GM12891 (cell line): ENCODE measurements around the gene HOXD11.

Source experiments
- DNase-seq: peaks from one replicate; pipeline ENCODE4 v3.0.0; 2011; ENCODE audit warnings: low spot score; ENCODE audit not compliant: insufficient read length
- FAIRE-seq: peaks from 2 replicates; lab custom pipeline; 2011; peaks lifted over from hg19 to GRCh38; lab: Jason Lieb, UNC
- PAX5 ChIP-seq: IDR thresholded peaks from 2 replicates; pipeline ENCODE4 v1.6.1; 2011; ENCODE audit warnings: low read length, moderate library complexity, mild to moderate bottlenecking; ENCODE audit not compliant: insufficient read depth, severe bottlenecking
- POLR2A ChIP-seq: IDR thresholded peaks from 2 replicates; pipeline ENCODE4 v1.6.1; 2011; ENCODE audit warnings: low read depth, low read length, control low read depth
- POLR2AphosphoS5 ChIP-seq: IDR thresholded peaks from 2 replicates; pipeline ENCODE4 v1.6.1; 2011; ENCODE audit warnings: low read depth, low read length, control low read depth
- POU2F2 ChIP-seq: IDR thresholded peaks from 2 replicates; pipeline ENCODE4 v1.6.1; 2011; ENCODE audit warnings: low read depth, mild to moderate bottlenecking, control low read depth, low read length, moderate library complexity
- SPI1 ChIP-seq: IDR thresholded peaks from 2 replicates; pipeline ENCODE4 v1.6.1; 2011; ENCODE audit warnings: low read depth, low read length, control low read depth
- TAF1 ChIP-seq: IDR thresholded peaks from 2 replicates; pipeline ENCODE4 v1.6.1; 2011; ENCODE audit warnings: low read depth, low read length, control low read depth

The HOXD11 gene

GRCh38 chr2:176099159-176099727, 7.8 kb upstream of the HOXD11 start:
- TF ChIP-seq PAX5 = no peak
- TF ChIP-seq TAF1 = no peak
- TF ChIP-seq SPI1 = no peak
- no peak for TF ChIP-seq POU2F2
- TF ChIP-seq POLR2AphosphoS5 = no peak
- no peak for TF ChIP-seq POLR2A
- no peak for FAIRE-seq
- DNase-seq = no peak

GRCh38 chr2:176099728-176100546, 7.1 kb upstream of the HOXD11 start, which contains the start of gene HOXD12:
Gene HOXD12, plus strand, starts transcription at chr2:176099795. Its CDS starts 7 bp downstream, at chr2:176099802.
- no peak for DNase-seq
- no peak for TF ChIP-seq POU2F2
- TF ChIP-seq POLR2A = no peak
- no peak for TF ChIP-seq TAF1
- no peak for TF ChIP-seq PAX5
- no peak for TF ChIP-seq SPI1
- TF ChIP-seq POLR2AphosphoS5 = no peak
- FAIRE-seq = no peak

- FAIRE-seq (no peak), DNase-seq (no peak)
- no peak for TF ChIP-seq SPI1
- TF ChIP-seq POU2F2 = no peak
- TF ChIP-seq PAX5 = no peak
- no peak for TF ChIP-seq POLR2A
- no peak for TF ChIP-seq TAF1
Measured at GRCh38 chr2:176100547-176101140, 6.4 kb upstream of the HOXD11 start.

GRCh38 chr2:176101216-176101830, 5.8 kb upstream of the HOXD11 start:
- no peak for FAIRE-seq
- TF ChIP-seq SPI1 (no peak), TAF1 (no peak), POLR2AphosphoS5 (no peak), POU2F2 (no peak), PAX5 (no peak)
- DNase-seq = no peak

GRCh38 chr2:176101842-176102241, 5.2 kb upstream of the HOXD11 start:
- DNase-seq (no peak), FAIRE-seq (no peak)
- TF ChIP-seq POLR2A (no peak), SPI1 (no peak), POU2F2 (no peak), PAX5 (no peak), POLR2AphosphoS5 (no peak), TAF1 (no peak)

GRCh38 chr2:176102309-176102866, 4.7 kb upstream of the HOXD11 start:
- FAIRE-seq = no peak
- DNase-seq = no peak
- TF ChIP-seq TAF1 (no peak), POLR2A (no peak), PAX5 (no peak), POLR2AphosphoS5 (no peak), SPI1 (no peak), POU2F2 (no peak)

GRCh38 chr2:176103194-176103593, 3.9 kb upstream of the HOXD11 start:
- DNase-seq (no peak), FAIRE-seq (no peak)
- TF ChIP-seq POU2F2 = no peak
- TF ChIP-seq PAX5 = no peak
- TF ChIP-seq POLR2AphosphoS5 = no peak
- TF ChIP-seq TAF1 = no peak
- TF ChIP-seq SPI1 = no peak
- TF ChIP-seq POLR2A = no peak

GRCh38 chr2:176103742-176104315, 3.3 kb upstream of the HOXD11 start:
- DNase-seq = no peak
- FAIRE-seq = no peak
- TF ChIP-seq POLR2A = no peak
- TF ChIP-seq PAX5 = no peak
- TF ChIP-seq SPI1 = no peak
- no peak for TF ChIP-seq POLR2AphosphoS5
- TF ChIP-seq TAF1 = no peak
- TF ChIP-seq POU2F2 = no peak

GRCh38 chr2:176104316-176105077, 2.6 kb upstream of the HOXD11 start:
- FAIRE-seq (no peak), DNase-seq (no peak)
- TF ChIP-seq TAF1 = no peak
- TF ChIP-seq POLR2A = no peak
- TF ChIP-seq PAX5 = no peak
- no peak for TF ChIP-seq POLR2AphosphoS5
- no peak for TF ChIP-seq SPI1
- no peak for TF ChIP-seq POU2F2
